K562 (cell line): Measurements from ENCODE around the gene HMX3.

Source experiments
- MBD2 ChIP-seq: sonication (generic); IDR thresholded peaks from 2 replicates; pipeline ENCODE4 v1.6.1; 2016; ENCODE audit warnings: low read depth, borderline replicate concordance
- NCOA2 ChIP-seq, 2 experiments: fragments of 450-650 bp; IDR thresholded peaks; 2 replicates each; pipeline ENCODE4 v1.6.1; 2018; ENCODE audit warnings: mild to moderate bottlenecking in 2 of 2, moderate library complexity in 1 of 2; ENCODE audit not compliant: partially characterized antibody in 2 of 2
- RAD21 ChIP-seq, 2 experiments: fragments of 250-450 bp in 1 of 2; fragments of 450-650 bp in 1 of 2; sonication (Bioruptor Pico) in 1 of 2; formaldehyde crosslinking in 1 of 2; IDR thresholded peaks in 1 of 2; conservative IDR thresholded peaks in 1 of 2; 2 replicates each; pipeline versions ENCODE4 v1.4.0 to v1.8.0; 2020 to 2022; ENCODE audit warnings: mild to moderate bottlenecking in 2 of 2, moderate library complexity in 1 of 2

DNA sequence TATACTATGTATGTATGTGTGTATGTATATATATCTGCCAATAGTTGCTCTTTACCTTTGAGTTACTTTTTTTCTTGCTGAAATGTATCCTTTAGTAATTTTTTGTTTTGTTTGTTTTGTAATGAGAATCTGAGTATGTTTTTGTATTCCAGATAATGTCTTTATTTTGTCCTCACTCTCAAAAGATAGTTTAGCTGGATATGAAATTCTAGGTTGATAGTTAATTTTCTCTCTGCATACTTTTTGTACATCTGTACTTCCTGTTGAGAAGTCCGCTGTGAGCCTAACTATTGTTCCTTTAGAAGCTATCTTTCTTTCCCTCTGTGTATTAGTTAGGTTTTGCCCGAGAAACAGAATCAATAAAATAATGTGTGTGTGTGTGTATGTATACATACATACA is 48.0 kb downstream of the HMX3 start:
- TF ChIP-seq NCOA2 (IDR thresholded peaks at IDR 0.05; ENCODE audit: partially characterized antibody in 2 of 2) (no peak), MBD2 (no peak), RAD21 (CRISPR knock-in tag; conservative IDR thresholded peaks at IDR 0.05 in 1 of 2, IDR thresholded peaks at IDR 0.05 in 1 of 2) (no peak)
